Skeletal muscle cell (primary cell): Measurements from ENCODE around the gene IPO4.
"Not testable (repeated sequence)": the region's sequence is repeated elsewhere in the genome, so short reads cannot be mapped to it uniquely, and the experiment has no call there.

Experiments used
- DNase-seq: peaks from one replicate; pipeline ENCODE4 v3.0.0-alpha.2; 2010; ENCODE audit warnings: low read depth
- H3K4me3 ChIP-seq: 2 replicates; pipeline ENCODE4 v1.5.1; 2011; ENCODE audit warnings: low read depth, mild to moderate bottlenecking, control low read depth, low read length, moderate library complexity

The IPO4 gene

GRCh38 chr14:24219521-24219920 lies 30.9 kb upstream of the IPO4 start:
- no peak for DNase-seq
- no peak overlapping the region for H3K4me3 ChIP-seq

GRCh38 chr14:24219080-24219479 lies 30.5 kb upstream of the IPO4 start:
- H3K4me3 ChIP-seq: no peak overlapping the region
- no peak for DNase-seq

- DNase-seq, H3K4me3 ChIP-seq: not testable (repeated sequence)
Observed at GRCh38 chr14:24216876-24217275, 28.3 kb upstream of the IPO4 start.

- H3K4me3 ChIP-seq: peak overlapping the region; percentile 77
- DNase-seq: no peak
Observed at GRCh38 chr14:24216345-24216699, 27.7 kb upstream of the IPO4 start.

GRCh38 chr14:24215495-24216344 lies 27.1 kb upstream of the IPO4 start, which contains the start of gene MDP1:
MDP1 (minus strand) TSS chr14:24216066; CDS start chr14:24215955, 111 bp downstream.
- peak within 1 kb of the TSS; percentile 77 for H3K4me3 ChIP-seq
- peak; percentile 54 for DNase-seq

GRCh38 chr14:24213866-24214662 lies 25.4 kb upstream of the IPO4 start:
- H3K4me3 ChIP-seq: peak overlapping the region; percentile 71
- DNase-seq: no peak

- peak within 1 kb of the TSS; percentile 71 for H3K4me3 ChIP-seq
- DNase-seq: peak; percentile 97
Observed at GRCh38 chr14:24212924-24213865, 24.6 kb upstream of the IPO4 start, which contains the start of gene CHMP4A. CHMP4A (minus strand) TSS chr14:24213488; CDS start chr14:24213439, 49 bp downstream.

GRCh38 chr14:24211311-24211710 lies 22.7 kb upstream of the IPO4 start:
- DNase-seq: no peak
- H3K4me3 ChIP-seq: no peak overlapping the region

- H3K4me3 ChIP-seq: no peak overlapping the region
- no peak for DNase-seq
Observed at GRCh38 chr14:24207625-24208024, 19.0 kb upstream of the IPO4 start.

- DNase-seq: no peak
- no peak overlapping the region for H3K4me3 ChIP-seq
Observed at GRCh38 chr14:24207104-24207551, 18.5 kb upstream of the IPO4 start.

- no peak for DNase-seq
- H3K4me3 ChIP-seq: no peak overlapping the region
Observed at GRCh38 chr14:24206260-24207103, 17.9 kb upstream of the IPO4 start.

GRCh38 chr14:24204163-24205146 lies 15.8 kb upstream of the IPO4 start:
- DNase-seq: no peak
- H3K4me3 ChIP-seq: no peak overlapping the region

- H3K4me3 ChIP-seq, DNase-seq: not testable (repeated sequence)
Observed at GRCh38 chr14:24203249-24203886, 14.8 kb upstream of the IPO4 start.

- H3K4me3 ChIP-seq, DNase-seq: not testable (repeated sequence)
Observed at GRCh38 chr14:24202538-24202937, 13.9 kb upstream of the IPO4 start.

GRCh38 chr14:24198814-24199524 lies 10.4 kb upstream of the IPO4 start:
- H3K4me3 ChIP-seq: no peak overlapping the region
- DNase-seq: no peak

- no peak for DNase-seq
- no peak overlapping the region for H3K4me3 ChIP-seq
Observed at GRCh38 chr14:24197056-24197450, 8.4 kb upstream of the IPO4 start.
